GM04504 (cell line): ENCODE measurements around the gene SELENOS.
A peak's percentile ranks its signal among the peaks of the same experiment; 100 is the strongest.

Experiments used
- DNase-seq: peaks from one replicate; pipeline ENCODE4 v3.0.0-alpha.2; 2012; ENCODE audit warnings: low read depth

SELENOS gene

GRCh38 chr15:101276501-101277037 lies 716 bp downstream of the SELENOS start:
- DNase-seq: no peak

DNA sequence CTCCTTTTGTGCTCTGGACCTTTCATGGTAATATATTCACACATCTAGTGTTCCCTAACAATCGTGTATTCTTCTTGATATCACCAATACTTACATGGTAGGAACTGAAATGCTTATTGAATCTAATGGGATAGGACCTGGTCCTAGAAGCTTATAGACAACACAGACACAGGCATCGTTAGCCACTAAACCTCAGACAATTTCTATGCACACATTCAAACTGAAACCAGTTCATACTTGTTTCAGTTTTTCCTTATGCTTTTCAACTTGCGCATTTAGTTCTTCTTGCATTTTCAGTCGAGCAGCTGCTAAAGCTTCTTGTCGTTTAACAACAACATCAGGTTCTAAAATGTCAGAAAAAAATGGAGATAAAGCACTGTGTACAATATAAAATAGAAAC lies 2.3 kb downstream of the SELENOS start:
- no peak for DNase-seq

- no peak for DNase-seq
Measured at GRCh38 chr15:101273534-101273933, 3.8 kb downstream of the SELENOS start.

DNA sequence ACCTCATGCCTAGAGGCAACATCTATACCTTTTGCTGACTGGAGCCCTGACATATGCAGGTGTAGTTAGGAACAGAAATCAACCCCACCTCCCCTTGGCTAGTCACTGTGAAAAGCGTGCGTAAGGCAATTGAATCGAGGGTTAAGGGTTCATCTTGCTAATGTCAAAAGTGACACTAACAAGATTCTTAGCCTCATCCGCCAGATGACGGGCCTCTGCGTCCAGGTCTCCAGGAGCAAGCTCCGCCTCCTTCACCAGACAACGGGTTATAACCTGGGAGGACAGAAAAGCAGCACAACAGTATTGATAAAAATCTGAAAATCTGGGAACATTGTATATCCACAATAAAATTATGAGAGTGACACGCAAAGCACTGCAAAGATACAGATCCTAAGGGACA lies 4.7 kb downstream of the SELENOS start:
- no peak for DNase-seq

DNA sequence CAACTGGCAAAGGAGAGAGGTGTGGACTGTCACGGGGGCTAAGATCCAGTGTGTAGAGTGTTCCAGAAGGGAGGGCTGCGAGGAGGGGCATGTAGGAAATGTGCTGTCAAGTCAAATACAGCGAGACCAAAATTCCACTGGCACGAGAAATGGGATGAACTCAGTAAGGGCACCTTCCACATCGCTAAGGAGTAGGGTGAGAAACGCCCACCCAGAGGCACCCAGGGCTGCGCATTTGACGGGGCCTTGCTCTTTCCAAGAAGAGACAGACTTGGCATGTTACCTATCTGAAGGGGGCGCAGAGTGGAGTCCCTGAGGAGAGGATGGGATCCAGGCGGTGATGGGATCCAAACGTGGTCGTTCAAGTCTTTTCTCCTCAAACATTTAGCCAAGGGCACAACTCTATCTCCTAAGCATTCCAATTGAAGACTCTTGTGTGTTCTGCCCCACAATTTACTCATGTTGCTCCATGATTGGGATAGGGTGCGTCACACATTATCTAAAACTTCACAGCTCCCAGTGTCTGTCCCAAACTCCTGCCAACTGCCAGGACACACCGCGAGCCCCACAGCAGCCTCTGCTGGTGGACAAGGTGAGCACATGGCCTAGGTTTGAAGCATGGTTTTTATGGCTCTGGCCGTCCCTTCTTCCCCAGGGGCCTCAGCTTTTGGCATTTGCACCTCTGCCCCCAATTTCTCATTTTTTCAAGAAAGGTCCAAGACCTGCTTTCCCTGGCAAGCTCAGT lies 7.6 kb downstream of the SELENOS start:
- DNase-seq: no peak

GRCh38 chr15:101267320-101268104 lies 9.8 kb downstream of the SELENOS start:
- peak; percentile 90 for DNase-seq

DNA sequence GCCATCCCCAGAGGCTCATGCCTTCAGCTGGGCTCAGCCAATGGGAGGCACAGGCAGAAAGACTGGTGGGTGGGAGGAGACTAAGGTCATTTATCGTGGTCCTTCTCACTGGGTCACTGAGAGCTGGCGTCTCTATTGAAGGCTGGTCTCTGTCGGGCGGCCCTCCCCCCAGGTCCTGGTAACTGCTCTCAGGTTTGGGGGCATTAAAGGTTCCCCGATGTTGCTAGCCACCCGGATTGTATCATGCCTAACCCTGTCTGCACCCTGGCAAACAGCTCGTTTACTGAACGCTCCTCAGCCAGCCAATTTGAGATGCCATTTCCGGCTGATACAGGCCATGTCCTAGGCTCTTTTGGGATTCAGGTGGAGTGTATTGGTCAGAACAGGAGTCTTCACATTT lies 10.5 kb downstream of the SELENOS start:
- no peak for DNase-seq

DNA sequence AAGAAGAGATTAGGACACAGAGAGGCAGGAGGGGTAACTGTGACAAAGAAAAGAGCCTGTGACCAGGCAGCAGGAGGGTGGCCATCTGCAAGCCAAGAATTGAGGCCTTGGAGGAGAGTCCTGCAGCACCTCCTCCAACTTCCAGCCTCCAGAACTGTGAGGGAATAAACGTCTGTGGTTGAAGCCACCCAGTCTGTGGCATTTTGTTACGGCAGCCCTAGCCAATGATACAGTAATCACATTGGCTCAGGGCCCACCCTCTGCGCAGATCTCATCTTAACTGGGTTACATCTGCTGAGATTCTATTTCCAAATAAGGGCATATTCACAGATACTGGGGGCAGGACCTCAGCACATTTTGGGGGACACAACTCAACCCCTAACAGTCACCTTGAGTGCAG lies 11.3 kb downstream of the SELENOS start:
- DNase-seq: peak; percentile 65

GRCh38 chr15:101264911-101265641 lies 12.2 kb downstream of the SELENOS start:
- no peak for DNase-seq

- no peak for DNase-seq
Measured at GRCh38 chr15:101264011-101264410, 13.3 kb downstream of the SELENOS start.

GRCh38 chr15:101262551-101262950 lies 14.7 kb downstream of the SELENOS start:
- no peak for DNase-seq

GRCh38 chr15:101258238-101259144 lies 18.8 kb downstream of the SELENOS start:
- DNase-seq: no peak

DNA sequence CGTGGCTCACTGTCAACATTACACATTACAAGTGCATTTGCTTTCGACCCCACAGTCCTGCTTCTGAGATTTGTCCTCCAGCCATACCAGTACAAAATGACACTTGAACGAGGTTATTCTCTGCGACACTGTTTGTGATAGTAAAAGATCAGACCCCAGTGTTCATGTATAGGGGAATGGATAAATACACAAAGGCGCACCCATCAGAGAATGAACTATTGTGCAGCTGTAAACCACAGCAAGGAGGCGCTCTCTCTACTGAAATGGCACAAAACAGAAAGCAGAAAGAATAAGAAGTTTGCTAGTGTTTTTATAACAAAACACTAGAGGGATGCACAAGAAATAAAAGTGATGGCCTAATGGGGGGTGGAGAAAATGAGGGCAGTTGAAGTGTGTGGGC lies 20.5 kb downstream of the SELENOS start:
- DNase-seq: no peak

GRCh38 chr15:101255615-101256241 lies 21.6 kb downstream of the SELENOS start:
- DNase-seq: no peak

DNA sequence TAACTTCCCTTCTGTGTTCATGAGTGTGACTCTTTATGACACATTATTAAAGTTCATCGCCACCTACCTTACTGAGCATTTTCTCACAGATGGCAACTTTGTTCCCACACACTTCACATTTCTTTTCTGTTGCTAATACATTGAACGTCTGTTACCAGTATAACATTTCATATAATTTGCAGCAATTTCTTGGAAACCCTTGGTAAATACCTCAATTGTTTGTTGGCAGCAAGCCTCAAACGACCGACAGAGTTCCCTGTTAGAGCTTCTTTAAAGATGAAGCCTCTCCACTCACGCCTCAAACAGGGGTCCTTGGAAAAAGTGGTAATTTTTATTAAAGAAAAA lies 22.3 kb downstream of the SELENOS start:
- DNase-seq: no peak

GRCh38 chr15:101254157-101255050 lies 22.9 kb downstream of the SELENOS start:
- DNase-seq: no peak

GRCh38 chr15:101252836-101253235 lies 24.4 kb downstream of the SELENOS start:
- no peak for DNase-seq

DNA sequence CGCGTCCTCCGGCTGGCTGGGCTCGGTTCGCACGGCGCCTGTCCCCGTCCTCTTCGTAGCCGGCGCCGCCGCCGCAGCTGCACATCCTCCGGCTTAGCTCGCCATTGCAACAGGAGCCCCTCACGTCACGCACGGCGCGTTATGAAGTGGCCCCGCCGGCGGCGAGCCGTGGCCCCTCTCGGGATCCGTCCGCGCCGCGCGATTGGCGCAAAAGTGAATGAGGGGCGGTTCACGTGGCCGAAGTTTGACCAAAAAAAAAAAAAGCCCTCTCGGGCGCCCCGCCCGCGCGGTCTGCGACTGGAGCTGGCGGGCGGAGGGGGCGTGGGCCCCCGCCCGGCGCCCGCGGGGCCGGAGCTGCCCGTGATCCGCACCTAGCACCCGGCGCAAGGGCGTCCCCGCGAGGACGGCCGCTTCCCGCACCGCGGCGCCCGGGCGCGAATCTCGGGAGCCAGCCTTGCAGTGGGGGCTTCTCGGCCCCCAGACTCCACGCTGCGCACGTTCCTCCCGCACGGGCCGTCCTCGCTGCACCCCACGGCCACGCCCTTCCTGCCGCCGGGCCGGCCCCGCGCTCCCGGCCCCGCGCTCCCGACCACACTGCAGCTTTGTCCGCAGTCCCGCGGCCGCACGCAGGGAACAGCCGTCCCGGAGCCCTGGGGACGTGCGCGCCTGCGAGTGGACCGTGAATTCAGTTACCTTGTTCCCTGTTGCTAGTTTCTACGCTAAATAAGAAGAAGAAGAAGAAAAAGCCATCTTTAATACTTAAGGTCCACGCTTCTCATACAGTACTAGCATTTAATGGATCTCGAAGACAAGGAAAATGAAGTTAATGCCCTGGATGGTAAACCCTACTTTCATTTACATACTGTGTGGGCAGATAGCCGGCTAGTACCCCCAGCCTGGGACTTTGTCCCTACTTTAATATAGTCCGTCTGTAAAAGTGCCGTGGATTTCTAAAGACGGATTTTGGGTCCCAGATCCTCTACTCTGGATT lies 25.2 kb downstream of the SELENOS start, which contains the start of gene CHSY1:
TSS of gene CHSY1 (minus strand) at position 219 of the 991 bp plus-strand sequence. CDS start 592 bp downstream, outside the sequence.
- peak; percentile 90 for DNase-seq
